PC-9 (cell line): ENCODE measurements around the gene SLC7A11. TPM values are rescaled to one million over a fixed set of nuclear protein-coding genes. Genes with fewer than 3 reads are reported as not detected.

Experiments used
- BruUV-seq: library from RNA; stranded (reverse); fragments of 400-500 nt; replicated peaks from 2 replicates; lab custom pipeline; 2021; lab: Mats Ljungman, UMichigan
- CTCF ChIA-PET: fragments of 300-600 bp; sonication (Branson Sonifier 250); formaldehyde crosslinking; loops from one replicate; lab custom pipeline; 2022; ENCODE audit warnings: antibody characterized with exemption; lab: Charles Lee
- POLR2A ChIA-PET: fragments of 300-600 bp; sonication (Branson Sonifier 250); formaldehyde crosslinking; loops from one replicate; lab custom pipeline; 2022; ENCODE audit warnings: antibody characterized with exemption; ENCODE audit not compliant: unreplicated experiment; lab: Charles Lee
- DNase-seq, 2 experiments: peaks; one replicate each; pipeline versions ENCODE4 v3.0.0 to v3.0.0-alpha.2; 2015 to 2022; ENCODE audit warnings: mixed read lengths in 1 of 2
- H2AFZ ChIP-seq: fragments of 200-600 bp; sonication (generic); 2 replicates; pipeline ENCODE4 v1.8.1; 2017; ENCODE audit warnings: antibody characterized with exemption
- H3F3A ChIP-seq: fragments of 200-600 bp; sonication (generic); 2 replicates; pipeline ENCODE4 v1.8.1; 2017; ENCODE audit warnings: antibody characterized with exemption, mild to moderate bottlenecking, low read depth; ENCODE audit not compliant: insufficient read depth
- H3K27ac ChIP-seq: fragments of 200-600 bp; sonication (generic); 2 replicates; pipeline ENCODE4 v1.6.1; 2016; ENCODE audit warnings: mixed run types
- H3K27me3 ChIP-seq: fragments of 200-600 bp; sonication (generic); 2 replicates; pipeline ENCODE4 v1.6.1; 2016; ENCODE audit warnings: low read depth, mixed run types; ENCODE audit not compliant: insufficient read depth
- H3K36me3 ChIP-seq: fragments of 200-600 bp; sonication (generic); 2 replicates; pipeline ENCODE4 v1.6.1; 2016; ENCODE audit warnings: low read depth, mixed run types
- H3K4me1 ChIP-seq: fragments of 200-600 bp; sonication (generic); replicated peaks from 2 replicates; pipeline ENCODE4 v1.6.1; 2016; ENCODE audit warnings: mixed run types; ENCODE audit not compliant: insufficient read depth
- H3K4me2 ChIP-seq: fragments of 200-600 bp; sonication (generic); 2 replicates; pipeline ENCODE4 v1.6.1; 2017; ENCODE audit warnings: mixed run types
- H3K4me3 ChIP-seq: fragments of 200-600 bp; sonication (generic); 2 replicates; pipeline ENCODE4 v1.6.1; 2016; ENCODE audit warnings: mixed run types
- H3K79me2 ChIP-seq: fragments of 200-600 bp; sonication (generic); 2 replicates; pipeline ENCODE4 v1.6.1; 2017; ENCODE audit warnings: low read depth, mixed run types
- H3K9me2 ChIP-seq: fragments of 200-600 bp; sonication (generic); 2 replicates; pipeline ENCODE4 v1.8.1; 2017; ENCODE audit warnings: mild to moderate bottlenecking; ENCODE audit not compliant: insufficient read depth
- H3K9me3 ChIP-seq: fragments of 200-600 bp; sonication (generic); 2 replicates; pipeline ENCODE4 v1.8.1; 2016; ENCODE audit warnings: low read depth; ENCODE audit not compliant: insufficient read depth
- H4K20me1 ChIP-seq: fragments of 200-600 bp; sonication (generic); 2 replicates; pipeline ENCODE4 v1.8.1; 2017; ENCODE audit not compliant: insufficient read depth
- CTCF ChIP-seq: fragments of 200-600 bp; sonication (generic); conservative IDR thresholded peaks from 2 replicates; pipeline ENCODE4 v1.6.1; 2017; ENCODE audit warnings: mixed run types, antibody characterized with exemption, mild to moderate bottlenecking, moderate library complexity
- EZH2 ChIP-seq: fragments of 200-600 bp; sonication (generic); IDR thresholded peaks from 2 replicates; pipeline ENCODE4 v1.8.0; 2017; ENCODE audit warnings: antibody characterized with exemption, low read depth
- intact Hi-C: fragments of 100-400 bp; cut with micrococcal nuclease; formaldehyde crosslinking; loops from one replicate; pipeline ENCODE4 v1.10.0; 2022; ENCODE audit not compliant: unreplicated experiment
- total RNA-seq: library from RNA; stranded (reverse); gene quantifications from 2 replicates; pipeline ENCODE4 v1.2.3, GENCODE V29; 2021

SLC7A11 gene
- total RNA-seq, 1 experiment from 2014 or later, result 187 TPM

DNA sequence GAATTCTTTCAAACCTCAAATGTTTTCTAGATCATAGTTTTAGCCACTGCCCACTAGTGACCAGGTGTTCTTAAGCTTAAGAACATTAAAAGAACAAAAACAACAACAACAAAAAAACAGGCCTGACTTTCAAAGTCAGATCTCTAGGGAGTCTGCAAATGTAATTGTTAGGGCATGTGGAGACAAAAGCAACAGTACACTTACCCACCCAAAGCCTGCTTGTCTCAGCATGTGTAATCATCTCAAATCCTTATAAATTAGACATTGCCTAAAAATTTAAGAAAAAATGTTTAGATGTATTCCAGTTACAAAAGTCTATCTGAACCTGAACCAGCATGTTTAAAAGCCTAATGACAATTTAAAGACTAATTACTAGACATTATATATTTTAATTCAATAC lies 79.9 kb downstream of the SLC7A11 start:
- POLR2A ChIA-PET, result interaction anchor here (0.6 kb wide), 1 partner anchor 1254 kb away, joined by 3 read pairs; no protein-coding TSS in a partner anchor
- no peak overlapping the region for H3K4me3 ChIP-seq
- DNase-seq, result no peak
- CTCF ChIA-PET, result no interaction called here
- no peaks in the 10 kb centered on the region for H4K20me1 ChIP-seq
- no peaks in the 10 kb centered on the region for H3K9me3 ChIP-seq
- no peaks in the 10 kb centered on the region for H3K4me1 ChIP-seq
- no peaks in the 10 kb centered on the region for H3K9me2 ChIP-seq
- TF ChIP-seq EZH2, result no peak
- TF ChIP-seq CTCF, result no peak
- H2AFZ ChIP-seq, result no peak overlapping the region
- H3K27me3 ChIP-seq, result no peaks in the 10 kb centered on the region
- no peaks in the 10 kb centered on the region for H3K79me2 ChIP-seq
- no TSS peak for BruUV-seq
- peaks cover 5% of the 10 kb centered on the region; the same call in 1 of the 2 replicates for H3K36me3 ChIP-seq
- intact Hi-C loops, result loop anchor here (5.0 kb wide), 1 partner anchor 125 kb away; no protein-coding TSS in a partner anchor
- no peak overlapping the region for H3K4me2 ChIP-seq
- peaks cover 41% of the 10 kb centered on the region for H3F3A ChIP-seq
- 0 out of 2 replicates have a peak overlapping the region, but pooled peaks have one; percentile 23 for H3K27ac ChIP-seq

GRCh38 chr4:138161351-138161750 lies 80.8 kb downstream of the SLC7A11 start:
- intact Hi-C loops, result loop anchor here (5.0 kb wide), 1 partner anchor 124 kb away; no protein-coding TSS in a partner anchor
- BruUV-seq, result no TSS peak
- Histone ChIP-seq H4K20me1 (no peaks in the 10 kb centered on the region), H3K9me3 (no peaks in the 10 kb centered on the region), H3F3A (peaks cover 33% of the 10 kb centered on the region), H3K27ac (no peak overlapping the region), H3K9me2 (no peaks in the 10 kb centered on the region), H3K27me3 (no peaks in the 10 kb centered on the region), H2AFZ (no peak overlapping the region), H3K36me3 (peaks cover 5% of the 10 kb centered on the region; the same call in 1 of the 2 replicates), H3K4me3 (no peak overlapping the region), H3K79me2 (no peaks in the 10 kb centered on the region), H3K4me2 (no peak overlapping the region), H3K4me1 (no peaks in the 10 kb centered on the region)
- POLR2A ChIA-PET, result no interaction called here
- no peak for DNase-seq
- no peak for TF ChIP-seq CTCF
- no peak for TF ChIP-seq EZH2
- CTCF ChIA-PET, result no interaction called here

DNA sequence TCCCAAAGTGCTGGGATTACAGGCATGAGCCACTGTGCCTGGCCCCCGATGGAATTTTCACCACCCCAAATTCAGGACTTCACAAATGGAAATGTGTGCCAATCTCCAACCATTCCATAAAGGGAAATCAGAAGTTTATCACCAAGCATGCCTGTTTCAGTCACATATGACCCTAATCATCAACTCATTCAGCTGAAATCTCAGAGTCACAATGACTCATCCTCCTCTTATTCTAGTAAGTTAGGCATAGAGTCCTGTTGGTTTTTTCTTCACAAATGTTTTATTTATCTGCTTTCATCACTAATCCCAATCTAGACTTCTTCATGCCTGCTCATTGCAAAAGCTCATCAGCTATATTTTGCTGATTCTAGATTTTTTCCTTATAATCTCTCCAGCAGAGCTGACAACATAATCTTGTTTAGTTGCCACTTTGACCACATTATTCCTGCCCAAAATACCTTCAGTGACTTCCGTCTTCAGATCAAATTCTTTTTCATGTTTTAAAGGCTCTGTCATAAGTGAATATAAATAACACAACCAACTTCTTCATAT lies 83.3 kb downstream of the SLC7A11 start:
- peak overlapping the region; percentile 29; the same call in 1 of the 2 replicates for H3K27ac ChIP-seq
- H3K4me1 ChIP-seq, result no peaks in the 10 kb centered on the region
- no peaks in the 10 kb centered on the region for H3K27me3 ChIP-seq
- no peak overlapping the region for H3K4me3 ChIP-seq
- POLR2A ChIA-PET, result no interaction called here
- no peaks in the 10 kb centered on the region for H3K9me2 ChIP-seq
- no TSS peak for BruUV-seq
- H3K4me2 ChIP-seq, result no peak overlapping the region
- CTCF ChIA-PET, result no interaction called here
- no peaks in the 10 kb centered on the region for H3K79me2 ChIP-seq
- TF ChIP-seq EZH2 (no peak), CTCF (no peak)
- H3K36me3 ChIP-seq, result 0 out of 2 replicates have a peak, but pooled peaks cover 5% of the 10 kb centered on the region
- intact Hi-C loops, result no loop called here
- H3K9me3 ChIP-seq, result no peaks in the 10 kb centered on the region
- H3F3A ChIP-seq, result peaks cover 17% of the 10 kb centered on the region
- H4K20me1 ChIP-seq, result no peaks in the 10 kb centered on the region
- no peak for DNase-seq
- H2AFZ ChIP-seq, result no peak overlapping the region
